Sigmoid colon (tissue), 4 donors: ENCODE data around the gene SLC25A39.

Experiments used
- EP300 ChIP-seq, 4 donors: sonication (generic); formaldehyde crosslinking; IDR thresholded peaks; one replicate each; pipeline ENCODE4 v1.6.1; 2017; ENCODE audit warnings: antibody characterized with exemption in 4 of 4
- POLR2A ChIP-seq, 2 donors: fragments of 450-650 bp; IDR thresholded peaks; one replicate each; pipeline ENCODE4 v1.6.1; 2016; ENCODE audit warnings: antibody characterized with exemption in 2 of 2, mild to moderate bottlenecking in 2 of 2, moderate library complexity in 2 of 2
- POLR2AphosphoS5 ChIP-seq, 4 donors: sonication (generic); formaldehyde crosslinking; IDR thresholded peaks; one replicate each; pipeline ENCODE4 v1.6.1; 2017; ENCODE audit warnings: antibody characterized with exemption in 4 of 4
- TF ChIP-seq, protein P1 (sequence below), 4 experiments: fragments of 450-650 bp in 3 of 4; fragments of 200-600 bp in 1 of 4; IDR thresholded peaks; one replicate each; pipeline ENCODE4 v1.5.1; 2016 to 2019; ENCODE audit warnings: antibody characterized with exemption in 4 of 4, mild to moderate bottlenecking in 3 of 4, moderate library complexity in 2 of 4

DNA sequence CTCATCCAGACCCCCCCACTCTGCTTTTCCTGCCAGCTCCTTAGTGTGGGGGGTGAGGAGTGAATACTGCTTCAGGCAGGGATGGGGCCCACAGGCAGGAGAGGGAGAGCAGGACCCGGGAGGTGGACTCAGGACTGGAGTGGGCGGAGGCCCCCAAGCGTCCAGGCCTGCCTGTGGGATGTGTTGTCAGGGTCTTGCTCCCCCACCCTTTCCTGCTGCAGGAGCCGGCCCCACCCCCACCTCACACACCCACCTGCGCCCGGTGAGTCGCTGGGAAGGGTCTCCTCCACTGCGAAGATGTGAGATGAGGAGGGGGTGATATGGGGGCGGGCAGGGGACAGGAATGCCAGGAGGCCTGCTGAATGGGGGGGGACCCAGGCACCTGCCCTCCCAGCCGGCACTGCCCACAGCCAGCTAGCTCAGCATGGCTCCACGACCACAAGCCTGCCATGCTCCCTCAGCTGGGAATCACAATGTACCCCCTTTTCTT is 37.9 kb upstream of the SLC25A39 start:
- TF ChIP-seq, protein P1, sequence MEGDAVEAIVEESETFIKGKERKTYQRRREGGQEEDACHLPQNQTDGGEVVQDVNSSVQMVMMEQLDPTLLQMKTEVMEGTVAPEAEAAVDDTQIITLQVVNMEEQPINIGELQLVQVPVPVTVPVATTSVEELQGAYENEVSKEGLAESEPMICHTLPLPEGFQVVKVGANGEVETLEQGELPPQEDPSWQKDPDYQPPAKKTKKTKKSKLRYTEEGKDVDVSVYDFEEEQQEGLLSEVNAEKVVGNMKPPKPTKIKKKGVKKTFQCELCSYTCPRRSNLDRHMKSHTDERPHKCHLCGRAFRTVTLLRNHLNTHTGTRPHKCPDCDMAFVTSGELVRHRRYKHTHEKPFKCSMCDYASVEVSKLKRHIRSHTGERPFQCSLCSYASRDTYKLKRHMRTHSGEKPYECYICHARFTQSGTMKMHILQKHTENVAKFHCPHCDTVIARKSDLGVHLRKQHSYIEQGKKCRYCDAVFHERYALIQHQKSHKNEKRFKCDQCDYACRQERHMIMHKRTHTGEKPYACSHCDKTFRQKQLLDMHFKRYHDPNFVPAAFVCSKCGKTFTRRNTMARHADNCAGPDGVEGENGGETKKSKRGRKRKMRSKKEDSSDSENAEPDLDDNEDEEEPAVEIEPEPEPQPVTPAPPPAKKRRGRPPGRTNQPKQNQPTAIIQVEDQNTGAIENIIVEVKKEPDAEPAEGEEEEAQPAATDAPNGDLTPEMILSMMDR (IDR thresholded peaks at IDR 0.05), result no peak
- TF ChIP-seq POLR2A (IDR thresholded peaks at IDR 0.05) (no peak), POLR2AphosphoS5 (IDR thresholded peaks at IDR 0.05) (no peak), EP300 (IDR thresholded peaks at IDR 0.05) (no peak)
